HG02588 (cell line): ENCODE results near the gene DTYMK.
"Not testable (repeated sequence)": the region's sequence is repeated elsewhere in the genome, so short reads cannot be mapped to it uniquely, and the experiment has no call there.

Source experiments
- ATAC-seq: cut with Tn5 transposase; IDR thresholded peaks from one replicate; pipeline ENCODE4 v1.9.1; 2021; ENCODE audit warnings: mild to moderate bottlenecking, moderate library complexity; ENCODE audit not compliant: unreplicated experiment

The DTYMK gene

GRCh38 chr2:241686650-241687425 lies at the start of gene DTYMK:
DTYMK (minus strand) TSS chr2:241686815; CDS start chr2:241686783, 32 bp downstream.
- ATAC-seq = peak; percentile 93

- no peak for ATAC-seq
Measured at GRCh38 chr2:241736111-241736510, 49.5 kb upstream of the DTYMK start.

- ATAC-seq = peak; percentile 64
Measured at GRCh38 chr2:241734467-241735208, 48.0 kb upstream of the DTYMK start, which contains the start of gene D2HGDH. D2HGDH (plus strand) TSS chr2:241734630; CDS start chr2:241735225, 595 bp downstream.

GRCh38 chr2:241734208-241734466 lies 47.5 kb upstream of the DTYMK start:
- no peak for ATAC-seq

GRCh38 chr2:241733391-241734207 lies 47.0 kb upstream of the DTYMK start:
- ATAC-seq = no peak

- ATAC-seq = not testable (repeated sequence)
Measured at GRCh38 chr2:241732513-241733186, 46.0 kb upstream of the DTYMK start.

- ATAC-seq = no peak
Measured at GRCh38 chr2:241730671-241731293, 44.2 kb upstream of the DTYMK start.

GRCh38 chr2:241729868-241730267 lies 43.3 kb upstream of the DTYMK start:
- no peak for ATAC-seq

GRCh38 chr2:241728627-241729026 lies 42.0 kb upstream of the DTYMK start:
- no peak for ATAC-seq

GRCh38 chr2:241728000-241728399 lies 41.4 kb upstream of the DTYMK start:
- ATAC-seq = no peak

GRCh38 chr2:241726459-241726858 lies 39.8 kb upstream of the DTYMK start:
- no peak for ATAC-seq

GRCh38 chr2:241724975-241725870 lies 38.6 kb upstream of the DTYMK start:
- no peak for ATAC-seq

GRCh38 chr2:241724259-241724974 lies 37.8 kb upstream of the DTYMK start:
- ATAC-seq = no peak

GRCh38 chr2:241722896-241723454 lies 36.4 kb upstream of the DTYMK start:
- ATAC-seq = no peak

- no peak for ATAC-seq
Measured at GRCh38 chr2:241721852-241722251, 35.2 kb upstream of the DTYMK start.

- ATAC-seq = no peak
Measured at GRCh38 chr2:241720560-241720959, 33.9 kb upstream of the DTYMK start.

GRCh38 chr2:241720099-241720498 lies 33.5 kb upstream of the DTYMK start:
- no peak for ATAC-seq

GRCh38 chr2:241719093-241719492 lies 32.5 kb upstream of the DTYMK start:
- ATAC-seq = no peak

GRCh38 chr2:241708879-241709278 lies 22.3 kb upstream of the DTYMK start:
- ATAC-seq = no peak
